GM11168 (cell line): ENCODE measurements around the gene AIFM3.

ENCODE experiments used
- in situ Hi-C: fragments of 300-500 bp; cut with MboI; formaldehyde crosslinking; loops from one replicate; pipeline ENCODE4 v1.12.0; 2022; ENCODE audit warnings: low sequenced_read_pairs; ENCODE audit not compliant: unreplicated experiment

AIFM3 gene

DNA sequence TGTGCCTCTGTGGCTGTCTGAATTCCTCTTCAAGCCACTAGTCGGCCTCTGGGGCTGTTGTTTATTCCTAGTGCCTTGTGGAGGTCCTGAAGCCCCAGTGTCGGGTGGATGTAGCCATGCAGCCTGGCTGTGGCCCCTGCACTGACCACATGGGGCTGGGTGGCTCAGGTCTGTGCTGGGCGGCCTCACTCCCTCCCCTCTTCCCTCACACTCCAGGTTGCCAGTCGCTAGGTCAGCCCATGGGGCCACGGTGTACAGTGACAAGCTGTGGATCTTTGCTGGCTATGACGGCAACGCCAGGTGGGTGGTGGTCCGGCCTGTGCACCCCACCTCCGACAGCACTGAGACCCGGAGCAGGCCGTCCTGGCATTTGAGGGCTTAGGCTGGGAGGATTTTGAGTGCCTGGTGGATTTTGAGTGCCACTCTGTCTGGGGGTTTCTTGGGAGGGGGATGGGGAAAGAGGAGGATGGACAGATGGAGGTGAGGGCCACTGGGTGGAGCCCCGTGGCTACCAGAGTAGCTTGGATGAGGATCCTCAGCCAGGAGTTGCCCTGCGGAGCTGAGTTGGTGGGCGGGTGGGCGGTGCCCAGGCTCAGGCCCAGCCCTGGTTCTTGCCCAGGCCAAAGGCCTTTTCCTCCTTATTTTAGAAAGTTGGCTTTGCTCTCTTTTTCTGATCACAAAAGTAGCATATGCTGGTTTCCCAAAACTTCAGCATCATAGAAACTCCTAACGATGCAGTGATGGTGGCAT is 21.7 kb downstream of the AIFM3 start:
- in situ Hi-C loops = no loop called here

GRCh38 chr22:20989323-20990138 is 22.5 kb downstream of the AIFM3 start:
- in situ Hi-C loops = no loop called here

GRCh38 chr22:20990184-20991180 is 23.4 kb downstream of the AIFM3 start:
- in situ Hi-C loops = no loop called here

- in situ Hi-C loops = no loop called here
These were observed 24.4 kb downstream of the AIFM3 start for GRCh38 chr22:20991252-20992055.

GRCh38 chr22:20992056-20992442 is 25.0 kb downstream of the AIFM3 start:
- in situ Hi-C loops = no loop called here

GRCh38 chr22:20992456-20993303 is 25.6 kb downstream of the AIFM3 start:
- in situ Hi-C loops = no loop called here

DNA sequence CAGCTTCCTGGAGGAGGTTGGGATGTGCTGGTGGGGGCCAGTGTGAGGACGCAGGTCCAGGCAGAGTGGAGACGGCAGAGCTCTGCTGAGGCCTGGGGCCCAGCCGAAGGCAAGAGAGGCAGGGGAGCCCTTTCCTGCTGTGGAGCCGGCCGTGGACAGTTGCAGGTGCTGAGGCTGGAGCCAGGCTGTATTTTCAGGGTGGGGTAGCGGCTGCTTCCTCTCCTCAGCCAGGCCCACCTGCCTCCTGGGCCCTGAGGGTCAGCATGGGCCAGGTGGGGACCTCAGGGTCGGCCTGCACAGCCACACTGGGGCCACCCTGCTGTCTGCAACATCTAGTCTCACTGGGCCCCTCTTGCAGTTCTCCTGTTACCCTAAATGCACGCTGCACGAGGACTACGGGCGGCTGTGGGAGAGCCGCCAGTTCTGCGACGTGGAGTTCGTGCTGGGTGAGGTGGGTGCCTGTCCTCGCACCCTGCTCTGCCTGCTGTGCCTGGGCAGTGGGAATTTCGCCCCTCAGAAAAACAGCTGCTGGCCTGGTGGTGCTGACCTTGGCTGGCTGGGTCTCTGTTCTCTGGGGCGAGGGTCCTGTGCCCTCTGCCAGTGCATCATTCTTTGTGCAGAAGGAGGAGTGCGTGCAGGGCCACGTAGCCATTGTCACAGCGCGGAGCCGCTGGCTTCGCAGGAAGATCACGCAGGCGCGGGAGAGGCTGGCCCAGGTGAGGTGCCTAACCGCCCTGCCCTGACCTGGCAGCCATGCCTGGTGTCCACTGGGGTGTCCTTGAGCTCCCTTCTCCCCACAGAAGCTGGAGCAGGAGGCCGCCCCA is 26.5 kb downstream of the AIFM3 start:
- in situ Hi-C loops = no loop called here

- in situ Hi-C loops = no loop called here
These were observed 27.3 kb downstream of the AIFM3 start for GRCh38 chr22:20994128-20994901.

- in situ Hi-C loops = no loop called here
These were observed 27.8 kb downstream of the AIFM3 start for GRCh38 chr22:20994902-20995241.

GRCh38 chr22:20995329-20996030 is 28.4 kb downstream of the AIFM3 start:
- in situ Hi-C loops = no loop called here

GRCh38 chr22:20996031-20996410 is 29.0 kb downstream of the AIFM3 start:
- in situ Hi-C loops = no loop called here

GRCh38 chr22:20996598-20997535 is 29.8 kb downstream of the AIFM3 start:
- in situ Hi-C loops = no loop called here

DNA sequence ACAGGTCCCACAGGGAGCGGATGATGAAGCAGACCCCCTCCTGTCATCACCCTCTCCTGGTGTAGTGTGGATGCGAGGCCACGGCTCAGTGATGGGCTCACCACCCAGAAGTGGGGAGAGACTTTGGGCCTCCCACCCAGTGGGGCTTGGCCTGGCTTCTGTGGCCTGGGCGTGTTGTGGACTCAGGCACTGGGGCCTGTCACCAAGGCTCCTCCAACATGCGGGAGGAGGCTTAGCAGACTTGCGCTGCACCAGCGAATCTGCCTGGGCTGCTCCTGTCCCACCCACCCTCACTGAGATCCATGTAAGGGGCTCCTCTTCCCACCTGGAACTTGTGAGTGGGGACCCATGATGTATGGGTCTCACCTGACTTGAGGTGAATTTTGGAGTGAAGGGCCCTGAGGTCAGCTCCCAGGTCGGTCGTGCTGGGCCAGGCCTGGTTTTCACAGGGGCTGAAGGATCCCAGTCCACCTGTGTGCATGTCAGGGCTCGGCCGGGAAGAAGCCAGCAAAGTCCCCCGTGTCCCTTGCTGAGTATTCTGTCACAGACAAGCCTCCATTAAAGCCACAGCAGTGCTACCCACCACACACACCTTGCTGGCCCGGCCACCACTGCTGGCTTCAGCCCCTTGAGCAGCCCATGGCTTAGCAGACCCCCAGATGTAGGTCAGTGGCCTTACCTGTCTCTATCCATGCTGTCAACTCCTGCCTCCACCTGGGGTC is 30.6 kb downstream of the AIFM3 start:
- in situ Hi-C loops = no loop called here

DNA sequence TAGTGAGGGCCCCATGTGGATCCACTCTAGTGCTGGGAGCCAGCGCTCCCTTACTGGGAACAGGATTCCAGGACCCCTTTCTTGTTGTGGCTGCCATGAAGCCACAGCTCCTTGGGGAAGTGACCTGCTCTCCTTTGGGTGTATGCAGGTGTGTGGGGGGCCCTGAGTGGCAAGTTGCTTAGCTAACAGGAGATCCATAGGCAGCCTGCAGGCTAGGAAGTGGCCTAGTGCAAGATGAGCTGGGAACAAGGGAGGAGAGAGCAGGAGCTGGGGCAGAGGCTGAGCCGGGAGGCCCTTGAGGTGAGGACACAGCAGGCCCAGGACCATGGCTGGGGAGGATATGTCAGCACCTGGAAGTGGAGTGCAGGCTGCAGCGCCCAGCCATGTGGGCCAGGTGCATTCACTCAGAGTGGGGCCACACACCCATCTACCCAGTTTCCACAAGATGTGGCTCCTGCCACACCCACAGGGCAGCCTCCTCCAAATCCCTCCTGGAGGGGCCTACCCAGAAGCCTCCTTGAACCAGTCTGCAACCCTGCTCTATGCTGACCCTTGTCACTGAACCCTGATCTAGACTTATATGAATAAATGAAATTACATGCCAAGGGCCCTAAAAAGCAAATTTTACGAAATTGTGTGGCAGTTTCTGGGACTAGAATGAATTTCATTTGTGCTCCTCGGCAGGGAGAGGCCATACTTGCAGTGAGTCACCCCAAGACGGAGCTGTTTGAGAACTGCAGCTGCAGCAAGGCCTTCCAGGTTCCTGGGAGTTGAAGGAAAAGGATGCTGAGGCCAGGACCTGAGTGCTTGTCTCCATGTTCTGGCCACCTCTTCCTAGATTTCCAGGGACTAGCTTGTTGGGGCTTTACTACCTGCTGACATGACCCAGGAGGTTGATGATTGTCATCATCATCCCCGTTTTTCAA is 31.6 kb downstream of the AIFM3 start:
- in situ Hi-C loops = no loop called here
